HCT116 (cell line): Measurements from ENCODE around the gene ACP6. TPM values are rescaled to one million over a fixed set of nuclear protein-coding genes. Genes with fewer than 3 reads are reported as not detected.

ENCODE experiments used
- ATAC-seq: fragments of 200-7000 bp; cut with Tn5 transposase; 2 replicates; pipeline ENCODE4 v1.9.1; 2020; ENCODE audit warnings: mild to moderate bottlenecking, moderate library complexity
- BruUV-seq: library from RNA; stranded (reverse); fragments of 400-500 nt; replicated peaks from 2 replicates; lab custom pipeline; 2021; lab: Mats Ljungman, UMichigan
- CTCF ChIA-PET: fragments of 300-600 bp; sonication (Branson Sonifier 250); formaldehyde crosslinking; loops from one replicate; lab custom pipeline; 2021; ENCODE audit warnings: antibody characterized with exemption; lab: Charles Lee
- POLR2A ChIA-PET: fragments of 300-600, 350-600 bp; sonication (Branson Sonifier 250); formaldehyde crosslinking; loops from one replicate; lab custom pipeline; 2021; ENCODE audit warnings: antibody characterized with exemption; lab: Charles Lee
- RAD21 ChIA-PET, 2 experiments: fragments of 300-600 bp; sonication (Branson Sonifier 250); formaldehyde crosslinking; loops; one replicate each; lab custom pipeline; 2023; ENCODE audit warnings: low total read pairs in 2 of 2; ENCODE audit not compliant: uncharacterized antibody in 2 of 2, unreplicated experiment in 2 of 2, low non-redundant PET in 1 of 2; lab: Charles Lee
- DNase-seq: peaks from one replicate; pipeline ENCODE4 v3.0.0-alpha.2; 2010; ENCODE audit warnings: low read depth, low spot score
- H2AFZ ChIP-seq: fragments of 200-600 bp; shearing (Covaris generic), sonication (generic); 2 replicates; pipeline ENCODE4 v1.6.1; 2017; ENCODE audit warnings: low read depth, mixed run types, mixed read lengths, antibody characterized with exemption, low read length; ENCODE audit not compliant: poor library complexity, severe bottlenecking
- H3K27ac ChIP-seq: 2 replicates; pipeline ENCODE4 v1.5.1; 2012; ENCODE audit warnings: low read depth, low read length
- H3K27me3 ChIP-seq: fragments of 200-600 bp; sonication (generic); 2 replicates; pipeline ENCODE4 v1.6.1; 2016; ENCODE audit warnings: mixed run types, low read length, mixed read lengths; ENCODE audit not compliant: insufficient read depth
- H3K36me3 ChIP-seq, 2 experiments: fragments of 200-500 bp in 1 of 2; fragments of 200-600 bp in 1 of 2; sonication (Bioruptor generic) in 1 of 2; sonication (generic) in 1 of 2; 2 replicates each; pipeline versions ENCODE4 v1.5.1 to v1.6.1; 2014 to 2016; ENCODE audit warnings: low read length in 2 of 2, inconsistent platforms in 1 of 2, mixed read lengths in 1 of 2, mixed run types in 1 of 2; ENCODE audit not compliant: insufficient read depth in 2 of 2, control insufficient read depth in 1 of 2
- H3K4me1 ChIP-seq, 2 experiments: fragments of 200-600 bp in 1 of 2; sonication (generic) in 1 of 2; 2 replicates each; pipeline versions ENCODE4 v1.5.1 to v1.6.1; 2012 to 2017; ENCODE audit warnings: low read length in 2 of 2, inconsistent platforms in 1 of 2, mild to moderate bottlenecking in 1 of 2, mixed read lengths in 1 of 2, mixed run types in 1 of 2, moderate library complexity in 1 of 2; ENCODE audit not compliant: insufficient read depth in 2 of 2, control insufficient read depth in 1 of 2
- H3K4me2 ChIP-seq: fragments of 200-600 bp; sonication (generic); 2 replicates; pipeline ENCODE4 v1.6.1; 2017; ENCODE audit warnings: mixed run types, low read length, mixed read lengths
- H3K4me3 ChIP-seq, 2 experiments: fragments of 200-600 bp in 1 of 2; sonication (generic) in 1 of 2; replicated peaks in 1 of 2; 2 replicates each; pipeline ENCODE4 v1.5.1; 2011 to 2016; ENCODE audit warnings: low read length in 2 of 2, control low read depth in 1 of 2, low read depth in 1 of 2, mild to moderate bottlenecking in 1 of 2, mixed read lengths in 1 of 2, mixed run types in 1 of 2
- H3K79me2 ChIP-seq: fragments of 200-600 bp; sonication (generic); 2 replicates; pipeline ENCODE4 v1.6.1; 2017; ENCODE audit warnings: mild to moderate bottlenecking, mixed run types, low read length, moderate library complexity, mixed read lengths; ENCODE audit not compliant: insufficient read depth
- H3K9ac ChIP-seq: fragments of 200-600 bp; sonication (generic); 2 replicates; pipeline ENCODE4 v1.6.1; 2016; ENCODE audit warnings: low read length, mixed read lengths
- H3K9me2 ChIP-seq: fragments of 200-600 bp; sonication (generic), shearing (Covaris generic); 2 replicates; pipeline ENCODE4 v1.6.1; 2017; ENCODE audit warnings: mixed run types, mild to moderate bottlenecking, moderate library complexity; ENCODE audit not compliant: insufficient read depth
- H3K9me3 ChIP-seq, 2 experiments: fragments of 200-500 bp in 1 of 2; fragments of 200-600 bp in 1 of 2; sonication (Bioruptor generic) in 1 of 2; sonication (generic) in 1 of 2; 2 replicates each; pipeline ENCODE4 v1.6.1; 2014 to 2017; ENCODE audit warnings: low read length in 2 of 2, mixed read lengths in 2 of 2, inconsistent platforms in 1 of 2, low read depth in 1 of 2, mild to moderate bottlenecking in 1 of 2, mixed run types in 1 of 2, moderate library complexity in 1 of 2; ENCODE audit not compliant: control insufficient read depth in 1 of 2, insufficient read depth in 1 of 2
- H4K20me1 ChIP-seq: fragments of 200-600 bp; sonication (generic), shearing (Covaris generic); 2 replicates; pipeline ENCODE4 v1.6.1; 2017; ENCODE audit warnings: mixed run types, mild to moderate bottlenecking, moderate library complexity; ENCODE audit not compliant: insufficient read depth
- CBX3 ChIP-seq: IDR thresholded peaks from 2 replicates; pipeline ENCODE4 v1.6.1; 2012; ENCODE audit warnings: low read depth
- CEBPB ChIP-seq: IDR thresholded peaks from 2 replicates; pipeline ENCODE4 v1.6.1; 2012; ENCODE audit warnings: low read depth
- EGR1 ChIP-seq: IDR thresholded peaks from 2 replicates; pipeline ENCODE4 v1.6.1; 2012; ENCODE audit warnings: low read depth
- ELF1 ChIP-seq: IDR thresholded peaks from 2 replicates; pipeline ENCODE4 v1.6.1; 2012; ENCODE audit warnings: low read depth, borderline replicate concordance
- EZH2 ChIP-seq: fragments of 200-600 bp; sonication (generic); IDR thresholded peaks from 2 replicates; pipeline ENCODE4 v1.6.1; 2017; ENCODE audit warnings: antibody characterized with exemption, mixed run types
- FOSL1 ChIP-seq: IDR thresholded peaks from 2 replicates; pipeline ENCODE4 v1.6.1; 2012; ENCODE audit warnings: low read depth
- JUND ChIP-seq: IDR thresholded peaks from 2 replicates; pipeline ENCODE4 v1.6.1; 2012
- POLR2A ChIP-seq: IDR thresholded peaks from 2 replicates; pipeline ENCODE4 v1.7.0; 2011; ENCODE audit warnings: borderline replicate concordance; ENCODE audit not compliant: insufficient read depth, insufficient read length; ENCODE audit errors: extremely low read depth
- POLR2AphosphoS5 ChIP-seq: IDR thresholded peaks from 2 replicates; pipeline ENCODE4 v1.6.1; 2011; ENCODE audit warnings: mild to moderate bottlenecking, low read depth, low read length, moderate library complexity
- RAD21 ChIP-seq: IDR thresholded peaks from 2 replicates; pipeline ENCODE4 v1.6.1; 2012; ENCODE audit warnings: low read depth, mild to moderate bottlenecking
- SP1 ChIP-seq: IDR thresholded peaks from 2 replicates; pipeline ENCODE4 v1.6.1; 2012; ENCODE audit warnings: low read depth
- TCF7L2 ChIP-seq: IDR thresholded peaks from 2 replicates; pipeline ENCODE4 v1.7.0; 2011; ENCODE audit warnings: borderline replicate concordance, inconsistent platforms; ENCODE audit not compliant: insufficient read depth, insufficient read length; ENCODE audit errors: extremely low read depth
- YY1 ChIP-seq: IDR thresholded peaks from 2 replicates; pipeline ENCODE4 v1.6.1; 2011; ENCODE audit warnings: low read length, low read depth, moderate library complexity, mild to moderate bottlenecking; ENCODE audit not compliant: insufficient replicate concordance; ENCODE audit errors: extremely low read depth
- ZFX ChIP-seq: fragments of 450-650 bp; IDR thresholded peaks from 2 replicates; pipeline ENCODE4 v1.6.1; 2017
- ZNF274 ChIP-seq: fragments of 200-500 bp; sonication (Bioruptor generic); IDR thresholded peaks from 2 replicates; pipeline ENCODE4 v1.6.1; 2014; ENCODE audit warnings: mild to moderate bottlenecking, low read depth, low read length, inconsistent platforms
- intact Hi-C: fragments of 100-400 bp; cut with micrococcal nuclease; formaldehyde crosslinking; loops from 2 replicates; pipeline ENCODE4 v1.10.0; 2022
- total RNA-seq: library from RNA; stranded (reverse); gene quantifications from one replicate; pipeline ENCODE4 v1.2.1, GENCODE V29; 2021; ENCODE audit not compliant: unreplicated experiment
- TF ChIP-seq, protein P1 (sequence below): IDR thresholded peaks from 2 replicates; pipeline ENCODE4 v1.6.1; 2012; ENCODE audit warnings: low read depth
- TF ChIP-seq, protein P2 (sequence below): IDR thresholded peaks from 2 replicates; pipeline ENCODE4 v1.6.1; 2012
- TF ChIP-seq, protein P3 (sequence below): IDR thresholded peaks from 2 replicates; pipeline ENCODE4 v1.6.1; 2012
- TF ChIP-seq, protein P4 (sequence below), 3 experiments: fragments of 200-600 bp in 1 of 3; sonication (generic) in 1 of 3; IDR thresholded peaks in 2 of 3; conservative IDR thresholded peaks in 1 of 3; 2 replicates each; pipeline ENCODE4 v1.5.1; 2012 to 2017; ENCODE audit warnings: low read depth in 2 of 3, low read length in 2 of 3, antibody characterized with exemption in 1 of 3, borderline replicate concordance in 1 of 3, control low read depth in 1 of 3, mild to moderate bottlenecking in 1 of 3, mixed read lengths in 1 of 3, mixed run types in 1 of 3, moderate library complexity in 1 of 3; ENCODE audit not compliant: insufficient read depth in 1 of 3

Gene ACP6
- total RNA-seq, 1 experiment from 2014 or later: 26.4 TPM

DNA sequence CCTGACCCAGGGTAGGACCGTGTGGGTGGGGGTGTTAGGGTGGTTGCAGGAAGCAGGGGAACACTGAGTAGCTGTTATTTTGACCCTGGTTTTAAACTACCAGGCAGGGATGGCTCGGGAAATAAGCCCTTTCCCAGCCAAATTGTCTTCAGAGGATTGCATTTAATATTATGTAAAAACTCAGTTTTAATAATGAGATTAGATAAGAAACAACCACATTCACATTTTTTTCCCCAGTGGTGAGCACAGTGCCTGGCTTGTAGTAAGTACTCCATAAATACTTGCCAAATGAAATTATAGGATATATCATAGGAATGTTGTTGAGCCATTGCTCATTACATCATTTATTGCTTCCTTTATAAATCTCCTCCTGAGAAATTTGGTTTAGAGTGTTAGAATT lies 3.1 kb upstream of the ACP6 start:
- intact Hi-C loops: loop anchor here (5.0 kb wide), 1 partner anchor 44 kb away; no protein-coding TSS in a partner anchor
- Histone ChIP-seq H3K27me3 (no peaks in the 10 kb centered on the region), H3K4me3 (no peak overlapping the region), H3K27ac (no peak overlapping the region), H3K36me3 (no peaks in the 10 kb centered on the region), H2AFZ (no peak overlapping the region), H3K9me2 (no peaks in the 10 kb centered on the region), H3K4me1 (peaks cover 3 to 26% of the 10 kb centered on the region in 2 experiments; a peak in 3 of 4 replicates), H3K9me3 (no peaks in the 10 kb centered on the region; a peak in 2 of 4 replicates), H3K9ac (no peak overlapping the region), H3K4me2 (no peak overlapping the region), H4K20me1 (no peaks in the 10 kb centered on the region), H3K79me2 (no peaks in the 10 kb centered on the region)
- no peak for ATAC-seq
- no peak for DNase-seq
- ChIA-PET CTCF (interaction anchor here (1.5 kb wide), 1 partner anchor 220 kb away, joined by 3 read pairs; no protein-coding TSS in a partner anchor), POLR2A (no interaction called here), RAD21 (interaction anchor here in 1 of 2 experiments (1.5 kb wide), 1 partner anchor 219 kb away, joined by 4 read pairs; no protein-coding TSS in a partner anchor)
- TF ChIP-seq, protein P1, sequence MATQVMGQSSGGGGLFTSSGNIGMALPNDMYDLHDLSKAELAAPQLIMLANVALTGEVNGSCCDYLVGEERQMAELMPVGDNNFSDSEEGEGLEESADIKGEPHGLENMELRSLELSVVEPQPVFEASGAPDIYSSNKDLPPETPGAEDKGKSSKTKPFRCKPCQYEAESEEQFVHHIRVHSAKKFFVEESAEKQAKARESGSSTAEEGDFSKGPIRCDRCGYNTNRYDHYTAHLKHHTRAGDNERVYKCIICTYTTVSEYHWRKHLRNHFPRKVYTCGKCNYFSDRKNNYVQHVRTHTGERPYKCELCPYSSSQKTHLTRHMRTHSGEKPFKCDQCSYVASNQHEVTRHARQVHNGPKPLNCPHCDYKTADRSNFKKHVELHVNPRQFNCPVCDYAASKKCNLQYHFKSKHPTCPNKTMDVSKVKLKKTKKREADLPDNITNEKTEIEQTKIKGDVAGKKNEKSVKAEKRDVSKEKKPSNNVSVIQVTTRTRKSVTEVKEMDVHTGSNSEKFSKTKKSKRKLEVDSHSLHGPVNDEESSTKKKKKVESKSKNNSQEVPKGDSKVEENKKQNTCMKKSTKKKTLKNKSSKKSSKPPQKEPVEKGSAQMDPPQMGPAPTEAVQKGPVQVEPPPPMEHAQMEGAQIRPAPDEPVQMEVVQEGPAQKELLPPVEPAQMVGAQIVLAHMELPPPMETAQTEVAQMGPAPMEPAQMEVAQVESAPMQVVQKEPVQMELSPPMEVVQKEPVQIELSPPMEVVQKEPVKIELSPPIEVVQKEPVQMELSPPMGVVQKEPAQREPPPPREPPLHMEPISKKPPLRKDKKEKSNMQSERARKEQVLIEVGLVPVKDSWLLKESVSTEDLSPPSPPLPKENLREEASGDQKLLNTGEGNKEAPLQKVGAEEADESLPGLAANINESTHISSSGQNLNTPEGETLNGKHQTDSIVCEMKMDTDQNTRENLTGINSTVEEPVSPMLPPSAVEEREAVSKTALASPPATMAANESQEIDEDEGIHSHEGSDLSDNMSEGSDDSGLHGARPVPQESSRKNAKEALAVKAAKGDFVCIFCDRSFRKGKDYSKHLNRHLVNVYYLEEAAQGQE: no peak
- TF ChIP-seq POLR2AphosphoS5 (no peak), JUND (no peak), FOSL1 (no peak), SP1 (no peak), CBX3 (no peak), EZH2 (no peak), POLR2A (no peak), ELF1 (no peak), YY1 (no peak), ZNF274 (no peak), CEBPB (no peak), EGR1 (no peak), ZFX (no peak), TCF7L2 (no peak), RAD21 (no peak)
- TF ChIP-seq, protein P2, sequence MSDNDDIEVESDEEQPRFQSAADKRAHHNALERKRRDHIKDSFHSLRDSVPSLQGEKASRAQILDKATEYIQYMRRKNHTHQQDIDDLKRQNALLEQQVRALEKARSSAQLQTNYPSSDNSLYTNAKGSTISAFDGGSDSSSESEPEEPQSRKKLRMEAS: no peak
- TF ChIP-seq, protein P3, sequence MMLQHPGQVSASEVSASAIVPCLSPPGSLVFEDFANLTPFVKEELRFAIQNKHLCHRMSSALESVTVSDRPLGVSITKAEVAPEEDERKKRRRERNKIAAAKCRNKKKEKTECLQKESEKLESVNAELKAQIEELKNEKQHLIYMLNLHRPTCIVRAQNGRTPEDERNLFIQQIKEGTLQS: no peak
- TF ChIP-seq, protein P4, sequence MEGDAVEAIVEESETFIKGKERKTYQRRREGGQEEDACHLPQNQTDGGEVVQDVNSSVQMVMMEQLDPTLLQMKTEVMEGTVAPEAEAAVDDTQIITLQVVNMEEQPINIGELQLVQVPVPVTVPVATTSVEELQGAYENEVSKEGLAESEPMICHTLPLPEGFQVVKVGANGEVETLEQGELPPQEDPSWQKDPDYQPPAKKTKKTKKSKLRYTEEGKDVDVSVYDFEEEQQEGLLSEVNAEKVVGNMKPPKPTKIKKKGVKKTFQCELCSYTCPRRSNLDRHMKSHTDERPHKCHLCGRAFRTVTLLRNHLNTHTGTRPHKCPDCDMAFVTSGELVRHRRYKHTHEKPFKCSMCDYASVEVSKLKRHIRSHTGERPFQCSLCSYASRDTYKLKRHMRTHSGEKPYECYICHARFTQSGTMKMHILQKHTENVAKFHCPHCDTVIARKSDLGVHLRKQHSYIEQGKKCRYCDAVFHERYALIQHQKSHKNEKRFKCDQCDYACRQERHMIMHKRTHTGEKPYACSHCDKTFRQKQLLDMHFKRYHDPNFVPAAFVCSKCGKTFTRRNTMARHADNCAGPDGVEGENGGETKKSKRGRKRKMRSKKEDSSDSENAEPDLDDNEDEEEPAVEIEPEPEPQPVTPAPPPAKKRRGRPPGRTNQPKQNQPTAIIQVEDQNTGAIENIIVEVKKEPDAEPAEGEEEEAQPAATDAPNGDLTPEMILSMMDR (IDR thresholded peaks at IDR 0.05 in 2 of 3, conservative IDR thresholded peaks at IDR 0.05 in 1 of 3; ENCODE audit: borderline replicate concordance in 1 of 3, insufficient read depth in 1 of 3, low read depth in 2 of 3, low read length in 2 of 3): no peak
- BruUV-seq: no TSS peak
